AG04450 (cell line): ENCODE data around the gene CAPN1. TPM values are rescaled to one million over a fixed set of nuclear protein-coding genes. Genes with fewer than 3 reads are reported as not detected.

ENCODE experiments used
- CTCF ChIA-PET: fragments of 300-600, 350-600 bp; formaldehyde crosslinking; extraction: SDS; loops from one replicate; lab custom pipeline; 2022; ENCODE audit warnings: antibody characterized with exemption, inconsistent platforms; lab: Charles Lee
- POLR2A ChIA-PET: fragments of 350-600 bp; formaldehyde crosslinking; extraction: SDS; loops from one replicate; lab custom pipeline; 2021; ENCODE audit warnings: antibody characterized with exemption, inconsistent platforms; lab: Yijun Ruan, JAX
- DNase-seq: peaks from one replicate; pipeline ENCODE4 v3.0.0-alpha.2; 2011; ENCODE audit warnings: low read depth, low spot score
- H3K27ac ChIP-seq: one replicate; pipeline ENCODE4 v1.5.1; 2012; ENCODE audit warnings: low read depth, low read length, control low read depth
- H3K27me3 ChIP-seq: one replicate; pipeline ENCODE4 v1.6.0; 2012; ENCODE audit warnings: low read length; ENCODE audit not compliant: control insufficient read depth, insufficient read depth
- H3K4me3 ChIP-seq: 2 replicates; pipeline ENCODE4 v1.5.1; 2011; ENCODE audit warnings: mild to moderate bottlenecking, low read depth, low read length, control low read depth
- H3K9me3 ChIP-seq: 2 replicates; pipeline ENCODE4 v1.5.1; 2012; ENCODE audit warnings: low read length; ENCODE audit not compliant: control insufficient read depth, insufficient read depth
- CTCF ChIP-seq: IDR thresholded peaks from 2 replicates; pipeline ENCODE4 v1.5.1; 2011; ENCODE audit warnings: low read depth, low read length, control low read depth, inconsistent platforms
- polyA plus RNA-seq: library from polyadenylated mRNA; depleted of rRNA; stranded (reverse); fragments of >200 nt; gene quantifications from 2 replicates; pipeline ENCODE4 v1.2.3, GENCODE V29; 2011

The CAPN1 gene
- polyA plus RNA-seq, 1 experiment, result 84.1 TPM

- no peak overlapping the region for H3K27ac ChIP-seq
- DNase-seq, result no peak
- H3K27me3 ChIP-seq, result peaks cover 5% of the 10 kb centered on the region
- no peak for TF ChIP-seq CTCF
- ChIA-PET CTCF (interaction anchor here (1.7 kb wide), 1 partner anchor 12 kb away, joined by 5 read pairs; no protein-coding TSS in a partner anchor), POLR2A (no interaction called here)
- H3K9me3 ChIP-seq, result peaks cover 2% of the 10 kb centered on the region; the same call in 1 of the 2 replicates
- no peak overlapping the region for H3K4me3 ChIP-seq
These were observed 30.3 kb upstream of the CAPN1 start for GRCh38 chr11:65151331-65151899.

DNA sequence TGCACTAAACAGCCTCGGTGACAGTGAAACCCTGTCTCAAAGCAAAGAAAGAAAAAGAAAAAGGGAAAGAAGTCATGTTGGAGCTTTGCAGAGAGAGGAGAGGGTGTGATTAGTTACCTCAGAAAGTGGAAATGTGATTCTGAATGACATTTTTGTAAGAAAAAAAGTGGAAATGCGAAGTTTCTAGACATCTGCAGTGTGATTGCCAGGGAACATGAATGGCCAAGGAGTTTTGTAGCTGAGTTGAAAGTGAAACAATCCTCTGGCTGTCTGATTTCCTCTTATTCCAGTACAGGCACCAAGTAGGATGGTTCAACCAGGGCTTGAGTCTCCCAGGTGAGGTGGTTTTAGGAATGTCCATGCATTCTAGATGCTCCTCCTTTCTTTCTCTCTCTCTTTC, 29.6 kb upstream of the CAPN1 start:
- ChIA-PET CTCF (interaction anchor here (0.6 to 1.7 kb wide), 2 partner anchors 12 to 73 kb away, joined by 3 to 5 read pairs; no protein-coding TSS in a partner anchor), POLR2A (no interaction called here)
- H3K4me3 ChIP-seq, result no peak overlapping the region
- H3K9me3 ChIP-seq, result 0 out of 2 replicates have a peak, but pooled peaks cover 2% of the 10 kb centered on the region
- DNase-seq, result no peak
- TF ChIP-seq CTCF, result no peak
- H3K27ac ChIP-seq, result no peak overlapping the region
- no peaks in the 10 kb centered on the region for H3K27me3 ChIP-seq

DNA sequence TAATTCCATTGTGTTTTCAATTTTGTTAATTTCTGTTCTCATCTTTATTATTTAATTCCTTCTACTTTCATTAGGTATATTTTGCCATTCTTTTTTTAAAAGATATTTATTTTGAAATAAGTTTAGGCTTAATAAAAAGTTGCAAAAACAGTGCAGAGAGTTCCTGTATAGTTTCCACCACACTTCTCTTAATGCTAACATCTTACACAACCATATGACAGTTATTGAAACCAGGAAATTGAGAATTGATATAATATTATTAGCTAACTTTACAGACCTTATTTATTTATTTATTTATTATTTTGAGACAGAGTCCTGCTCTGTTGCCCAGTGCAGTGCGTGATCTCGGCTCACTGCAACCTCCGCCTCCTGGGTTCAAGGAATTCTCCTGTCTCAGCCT, 25.5 kb upstream of the CAPN1 start:
- Histone ChIP-seq H3K27ac (no peak overlapping the region), H3K4me3 (no peak overlapping the region), H3K27me3 (no peaks in the 10 kb centered on the region), H3K9me3 (no peaks in the 10 kb centered on the region)
- DNase-seq, result no peak
- POLR2A ChIA-PET, result no interaction called here
- TF ChIP-seq CTCF, result no peak
- CTCF ChIA-PET, result no interaction called here

DNA sequence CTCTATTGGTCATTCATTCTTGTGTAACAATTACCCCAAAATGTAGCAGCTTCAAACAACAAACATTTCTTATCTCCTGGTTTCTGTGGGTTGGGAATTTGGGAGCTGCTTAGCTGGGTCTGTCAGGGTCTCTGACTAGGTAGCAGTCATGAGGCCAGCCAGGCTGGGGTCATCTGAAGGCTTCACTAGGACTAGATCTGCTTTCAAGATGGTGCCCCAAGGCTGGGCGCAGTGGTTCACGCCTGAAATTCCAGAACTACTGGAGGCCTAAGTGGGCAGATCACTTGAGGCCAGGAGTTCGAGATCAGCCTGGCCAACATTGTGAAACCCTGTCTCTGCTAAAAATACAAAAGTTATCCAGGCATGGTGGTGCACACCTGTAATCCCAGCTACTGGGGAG, 24.8 kb upstream of the CAPN1 start:
- CTCF ChIA-PET, result interaction anchor here (0.7 kb wide), 2 partner anchors 174 to 1543 kb away, joined by 3 to 4 read pairs; no protein-coding TSS in a partner anchor
- no peak for TF ChIP-seq CTCF
- H3K9me3 ChIP-seq, result no peaks in the 10 kb centered on the region
- no peak for DNase-seq
- no peak overlapping the region for H3K27ac ChIP-seq
- no peak overlapping the region for H3K4me3 ChIP-seq
- POLR2A ChIA-PET, result no interaction called here
- no peaks in the 10 kb centered on the region for H3K27me3 ChIP-seq

DNA sequence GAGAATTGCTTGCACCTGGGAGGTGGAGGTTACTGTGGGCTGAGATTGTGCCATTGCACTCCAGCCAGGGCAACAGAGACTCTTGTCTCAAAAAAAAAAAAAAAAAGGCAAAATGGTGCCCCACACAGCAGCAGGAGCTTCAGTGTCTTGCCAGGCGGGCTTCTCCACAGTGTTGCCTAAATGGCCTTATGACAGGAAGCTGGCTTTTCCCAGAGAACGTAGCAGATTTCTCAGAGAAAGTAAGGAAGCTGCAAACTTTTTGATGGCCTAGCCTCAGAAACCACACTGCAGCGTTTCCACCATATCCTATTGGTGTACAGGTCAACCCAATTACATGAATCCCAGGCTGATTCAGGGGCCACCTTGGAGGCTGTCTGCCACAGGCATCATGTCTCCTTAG, 24.4 kb upstream of the CAPN1 start:
- Histone ChIP-seq H3K27ac (no peak overlapping the region), H3K9me3 (no peaks in the 10 kb centered on the region), H3K27me3 (no peaks in the 10 kb centered on the region), H3K4me3 (no peak overlapping the region)
- ChIA-PET CTCF (interaction anchor here (0.7 kb wide), 2 partner anchors 174 to 1543 kb away, joined by 3 to 4 read pairs; no protein-coding TSS in a partner anchor), POLR2A (no interaction called here)
- DNase-seq, result no peak
- no peak for TF ChIP-seq CTCF
